HUES64 (cell line): ENCODE results near the gene PDE4D.
"Not testable (repeated sequence)": the region's sequence is repeated elsewhere in the genome, so short reads cannot be mapped to it uniquely, and the experiment has no call there.

Experiments used
- H3K27ac ChIP-seq: 2 replicates; pipeline ENCODE4 v1.7.0; 2013; ENCODE audit warnings: low read depth, low read length, inconsistent platforms
- H3K27me3 ChIP-seq: 2 replicates; pipeline ENCODE4 v1.6.1; 2013; ENCODE audit warnings: mild to moderate bottlenecking, low read length; ENCODE audit not compliant: insufficient read depth
- H3K36me3 ChIP-seq: 2 replicates; pipeline ENCODE4 v1.6.1; 2013; ENCODE audit warnings: mild to moderate bottlenecking, low read length; ENCODE audit not compliant: insufficient read depth
- H3K4me1 ChIP-seq: 2 replicates; pipeline ENCODE4 v1.6.1; 2013; ENCODE audit warnings: mild to moderate bottlenecking, low read length, moderate library complexity; ENCODE audit not compliant: insufficient read depth
- H3K4me3 ChIP-seq: 2 replicates; pipeline ENCODE4 v1.5.1; 2013; ENCODE audit warnings: mild to moderate bottlenecking, low read length, moderate library complexity
- H3K9ac ChIP-seq: 2 replicates; pipeline ENCODE4 v1.6.1; 2013; ENCODE audit warnings: mild to moderate bottlenecking, low read depth, low read length
- H3K9me3 ChIP-seq: 2 replicates; pipeline ENCODE4 v1.6.1; 2013; ENCODE audit warnings: low read depth, low read length; ENCODE audit not compliant: insufficient read depth
- WGBS: fragments of 150-250, 120-280 bp; methylation state at CpG from one replicate; pipeline ENCODE4 v1.1.7; 2013; ENCODE audit warnings: missing lambda C conversion rate; 5-methylcytosine and 5-hydroxymethylcytosine counted together

PDE4D gene

GRCh38 chr5:59325070-59325469 lies 568.5 kb downstream of the PDE4D start:
- no peaks in the 10 kb centered on the region for H3K36me3 ChIP-seq
- H3K4me1 ChIP-seq, result no peaks in the 10 kb centered on the region
- no peak overlapping the region for H3K9ac ChIP-seq
- no peak overlapping the region for H3K27ac ChIP-seq
- no peaks in the 10 kb centered on the region for H3K27me3 ChIP-seq
- no peak overlapping the region for H3K4me3 ChIP-seq
- no peaks in the 10 kb centered on the region for H3K9me3 ChIP-seq
- WGBS, result 91% methylated on average over 2 of the region's 2 CpGs

GRCh38 chr5:59322894-59323293 lies 570.6 kb downstream of the PDE4D start:
- H3K4me3 ChIP-seq, result no peak overlapping the region
- H3K9me3 ChIP-seq, result no peaks in the 10 kb centered on the region
- H3K9ac ChIP-seq, result no peak overlapping the region
- H3K27ac ChIP-seq, result no peak overlapping the region
- peaks cover 3% of the 10 kb centered on the region; the same call in 1 of the 2 replicates for H3K4me1 ChIP-seq
- H3K27me3 ChIP-seq, result no peaks in the 10 kb centered on the region
- 90% methylated on average over 2 of the region's 2 CpGs for WGBS
- H3K36me3 ChIP-seq, result no peaks in the 10 kb centered on the region

- Histone ChIP-seq H3K27ac (no peak overlapping the region), H3K9me3 (no peaks in the 10 kb centered on the region), H3K4me1 (peaks cover 12% of the 10 kb centered on the region), H3K27me3 (no peaks in the 10 kb centered on the region), H3K4me3 (no peak overlapping the region), H3K36me3 (no peaks in the 10 kb centered on the region), H3K9ac (no peak overlapping the region)
These were observed 571.5 kb downstream of the PDE4D start for GRCh38 chr5:59322058-59322457.

- Histone ChIP-seq H3K9ac (no peak overlapping the region), H3K36me3 (no peaks in the 10 kb centered on the region), H3K4me1 (peaks cover 16% of the 10 kb centered on the region), H3K9me3 (no peaks in the 10 kb centered on the region), H3K27ac (no peak overlapping the region), H3K4me3 (no peak overlapping the region), H3K27me3 (no peaks in the 10 kb centered on the region)
- 100% methylated on average over 3 of the region's 3 CpGs for WGBS
These were observed 571.9 kb downstream of the PDE4D start for GRCh38 chr5:59321642-59322041.

GRCh38 chr5:59320420-59320819 lies 573.1 kb downstream of the PDE4D start:
- H3K9ac ChIP-seq, result no peak overlapping the region
- no peak overlapping the region for H3K4me3 ChIP-seq
- 95% methylated on average over 1 of the region's 2 CpGs for WGBS
- no peaks in the 10 kb centered on the region for H3K36me3 ChIP-seq
- H3K27me3 ChIP-seq, result no peaks in the 10 kb centered on the region
- no peaks in the 10 kb centered on the region for H3K9me3 ChIP-seq
- peaks cover 16% of the 10 kb centered on the region for H3K4me1 ChIP-seq
- no peak overlapping the region for H3K27ac ChIP-seq

- no peaks in the 10 kb centered on the region for H3K27me3 ChIP-seq
- no peak overlapping the region for H3K27ac ChIP-seq
- no peak overlapping the region for H3K4me3 ChIP-seq
- peaks cover 16% of the 10 kb centered on the region for H3K4me1 ChIP-seq
- H3K36me3 ChIP-seq, result no peaks in the 10 kb centered on the region
- no peaks in the 10 kb centered on the region for H3K9me3 ChIP-seq
- no peak overlapping the region for H3K9ac ChIP-seq
These were observed 574.3 kb downstream of the PDE4D start for GRCh38 chr5:59319250-59319649.

- peaks cover 16% of the 10 kb centered on the region for H3K4me1 ChIP-seq
- H3K4me3 ChIP-seq, result no peak overlapping the region
- no peak overlapping the region for H3K9ac ChIP-seq
- H3K9me3 ChIP-seq, result no peaks in the 10 kb centered on the region
- H3K27ac ChIP-seq, result no peak overlapping the region
- WGBS, result 86% methylated on average over 4 of the region's 4 CpGs
- H3K27me3 ChIP-seq, result no peaks in the 10 kb centered on the region
- H3K36me3 ChIP-seq, result no peaks in the 10 kb centered on the region
These were observed 575.7 kb downstream of the PDE4D start for GRCh38 chr5:59317774-59318205.

GRCh38 chr5:59317023-59317773 lies 576.3 kb downstream of the PDE4D start:
- WGBS, result 53% methylated on average over 6 of the region's 6 CpGs
- H3K9me3 ChIP-seq, result no peaks in the 10 kb centered on the region
- no peak overlapping the region for H3K27ac ChIP-seq
- H3K4me1 ChIP-seq, result peaks cover 16% of the 10 kb centered on the region
- no peak overlapping the region for H3K9ac ChIP-seq
- H3K36me3 ChIP-seq, result no peaks in the 10 kb centered on the region
- H3K27me3 ChIP-seq, result no peaks in the 10 kb centered on the region
- H3K4me3 ChIP-seq, result no peak overlapping the region

GRCh38 chr5:59312223-59312622 lies 581.3 kb downstream of the PDE4D start:
- Histone ChIP-seq H3K27me3 (no peaks in the 10 kb centered on the region), H3K4me3 (no peak overlapping the region), H3K27ac (no peak overlapping the region), H3K9me3 (no peaks in the 10 kb centered on the region), H3K36me3 (no peaks in the 10 kb centered on the region), H3K4me1 (peaks cover 6% of the 10 kb centered on the region), H3K9ac (no peak overlapping the region)
- WGBS, result 96% methylated on average over 3 of the region's 3 CpGs

- H3K27ac ChIP-seq, result not testable (repeated sequence)
These were observed 584.8 kb downstream of the PDE4D start for GRCh38 chr5:59308685-59309084.

GRCh38 chr5:59303289-59303716 lies 590.2 kb downstream of the PDE4D start:
- not testable (repeated sequence) for H3K9ac ChIP-seq, H3K4me1 ChIP-seq, H3K9me3 ChIP-seq, H3K4me3 ChIP-seq, H3K27me3 ChIP-seq, H3K36me3 ChIP-seq, H3K27ac ChIP-seq
- WGBS, result 81% methylated on average over 3 of the region's 3 CpGs

More at GRCh38 chr5:59308685-59309084, 584.8 kb downstream of the PDE4D start:
- not testable (repeated sequence) for H3K4me3 ChIP-seq, H3K9me3 ChIP-seq, H3K4me1 ChIP-seq, H3K27me3 ChIP-seq, H3K36me3 ChIP-seq, H3K9ac ChIP-seq
- 92% methylated on average over 2 of the region's 2 CpGs for WGBS

- H3K27ac ChIP-seq, result not testable (repeated sequence)
These were observed 591.0 kb downstream of the PDE4D start for GRCh38 chr5:59302509-59302908.

More at GRCh38 chr5:59302509-59302908, 591.0 kb downstream of the PDE4D start:
- H3K4me1 ChIP-seq, H3K9me3 ChIP-seq, H3K4me3 ChIP-seq, H3K36me3 ChIP-seq, H3K9ac ChIP-seq, H3K27me3 ChIP-seq: not testable (repeated sequence)
- WGBS, result 89% methylated on average over 1 of the region's 1 CpG
